Occipital lobe (tissue), 2 donors: ENCODE data around the gene LYAR. TPM values are rescaled to one million over a fixed set of nuclear protein-coding genes. Genes with fewer than 3 reads are reported as not detected.

Experiments used
- DNase-seq: peaks from one replicate; lab custom pipeline; 2025; lab: John Stamatoyannopoulos, UW
- total RNA-seq: library from RNA; depleted of rRNA; stranded (reverse); fragments of >200 nt; gene quantifications from one replicate; pipeline ENCODE4 v1.2.3, GENCODE V29; 2014

The LYAR gene, protein sequence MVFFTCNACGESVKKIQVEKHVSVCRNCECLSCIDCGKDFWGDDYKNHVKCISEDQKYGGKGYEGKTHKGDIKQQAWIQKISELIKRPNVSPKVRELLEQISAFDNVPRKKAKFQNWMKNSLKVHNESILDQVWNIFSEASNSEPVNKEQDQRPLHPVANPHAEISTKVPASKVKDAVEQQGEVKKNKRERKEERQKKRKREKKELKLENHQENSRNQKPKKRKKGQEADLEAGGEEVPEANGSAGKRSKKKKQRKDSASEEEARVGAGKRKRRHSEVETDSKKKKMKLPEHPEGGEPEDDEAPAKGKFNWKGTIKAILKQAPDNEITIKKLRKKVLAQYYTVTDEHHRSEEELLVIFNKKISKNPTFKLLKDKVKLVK
- 9.4 TPM for total RNA-seq

DNA sequence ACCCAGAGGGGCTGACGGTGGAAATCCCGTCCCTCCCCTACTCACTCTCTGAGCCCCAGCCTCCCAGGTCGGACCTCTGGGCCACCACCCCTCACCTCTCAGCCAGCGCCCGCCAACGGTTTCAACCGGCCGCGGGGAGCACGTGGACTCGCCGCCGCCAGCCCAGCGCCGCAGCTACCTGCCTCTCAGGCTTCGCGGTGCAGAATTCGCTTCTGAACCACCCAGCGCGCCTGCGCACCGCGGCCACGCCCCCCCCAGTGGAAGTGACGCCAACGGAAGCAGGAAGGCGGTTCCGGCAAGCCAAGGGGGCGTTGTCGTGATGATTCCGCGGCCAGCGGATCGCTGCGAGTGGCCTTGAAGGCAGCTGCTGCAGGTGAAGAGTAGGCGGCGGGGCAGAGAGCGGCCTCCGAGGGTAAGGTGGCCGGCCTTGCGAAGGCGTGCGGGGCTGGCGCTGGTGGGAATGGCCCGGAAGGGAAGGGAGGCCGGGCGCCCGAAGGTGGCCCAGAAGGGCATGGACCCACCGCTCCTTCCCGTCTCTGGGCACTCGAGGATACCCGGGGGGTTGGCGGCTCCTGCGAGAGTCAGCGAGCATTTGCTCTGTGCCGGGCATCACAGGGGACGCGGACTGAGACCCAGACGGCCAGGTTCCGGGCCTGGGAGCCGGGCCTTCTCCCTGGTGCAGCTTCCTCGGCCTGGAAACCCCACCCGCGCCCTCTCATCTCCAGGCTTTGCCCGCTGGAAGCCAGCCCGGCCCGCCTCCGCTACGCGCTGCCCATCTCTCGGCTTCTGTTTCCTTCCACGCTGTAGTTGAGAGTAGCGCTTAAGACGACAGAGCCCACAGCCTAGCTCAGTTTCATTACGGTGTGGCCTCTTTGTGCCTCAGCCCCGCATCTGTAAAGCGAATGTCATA lies at the start of gene LYAR, which contains the start of gene ZBTB49:
TSS of gene LYAR (minus strand) at position 214 of the 910 bp plus-strand sequence. CDS start 6,412 bp downstream, outside the sequence.
TSS of gene ZBTB49 (plus strand) at position 311 of the 910 bp plus-strand sequence. CDS start 9,695 bp downstream, outside the sequence.
- peak; percentile 91 for DNase-seq

DNA sequence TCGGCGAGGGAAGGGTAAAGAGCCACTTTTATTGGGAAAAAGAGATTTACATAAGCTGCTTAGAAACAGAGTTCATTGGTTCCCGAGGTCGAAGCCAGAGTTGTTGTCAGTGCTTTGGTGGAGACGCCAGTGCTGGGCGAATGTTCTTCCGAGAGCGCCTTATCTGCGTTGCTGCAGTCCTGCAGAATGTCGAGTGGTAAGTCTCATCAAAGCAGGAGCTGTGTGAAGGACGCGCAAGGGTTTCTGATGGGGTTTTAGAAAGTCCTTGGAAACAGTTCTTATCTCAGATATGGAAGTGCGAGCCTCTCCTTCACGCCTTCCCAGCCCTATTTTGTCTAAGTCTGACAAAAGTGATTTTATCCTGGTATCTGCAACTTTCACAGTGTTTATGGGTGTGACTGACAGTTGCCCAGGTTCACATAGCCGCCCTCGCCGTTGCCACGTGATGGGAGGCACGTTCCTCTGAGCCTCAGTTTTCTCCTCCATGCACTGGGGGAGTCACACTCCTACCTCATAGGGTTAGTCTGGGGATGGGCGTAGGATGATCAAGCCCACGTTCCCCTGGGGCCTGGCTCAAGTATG lies 49.6 kb upstream of the LYAR start:
- no peak for DNase-seq

DNA sequence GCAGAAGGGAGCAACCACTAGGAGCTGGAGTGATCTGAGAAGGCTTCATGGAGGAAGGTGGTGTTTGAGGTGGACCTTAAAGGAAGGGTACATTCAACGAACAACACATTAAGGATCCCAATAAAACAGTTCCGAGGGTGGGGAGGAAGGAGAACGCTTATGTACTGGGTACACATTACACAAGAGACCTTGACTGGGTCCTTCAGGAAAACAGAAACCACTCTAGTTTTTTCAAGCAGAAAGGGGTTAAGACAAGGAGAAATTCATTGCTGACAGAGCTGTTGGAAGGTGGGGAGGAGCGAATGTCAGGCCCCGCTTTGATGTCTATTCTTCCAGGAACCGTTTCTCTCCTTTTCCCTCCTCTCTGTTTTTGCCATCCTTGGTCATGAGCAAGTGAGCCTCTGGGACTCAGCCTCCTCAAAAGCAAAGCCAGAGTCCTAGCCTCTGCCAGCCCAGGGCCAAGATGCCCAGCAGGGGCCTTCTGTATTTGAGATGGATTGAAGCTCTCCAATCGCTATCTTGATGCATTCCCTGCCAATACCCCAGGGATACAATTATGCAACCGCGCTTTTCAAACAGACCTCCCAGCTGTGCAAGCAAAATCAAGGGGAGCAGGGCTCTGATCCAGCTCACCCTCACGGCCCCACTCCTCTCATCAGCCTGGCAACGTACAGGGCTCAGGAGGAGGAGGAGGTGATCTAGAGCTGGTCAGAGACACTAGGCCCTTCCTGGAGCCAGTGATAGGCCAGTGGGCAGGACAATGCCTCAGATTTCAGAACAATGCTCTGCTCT lies 48.5 kb upstream of the LYAR start:
- no peak for DNase-seq

DNA sequence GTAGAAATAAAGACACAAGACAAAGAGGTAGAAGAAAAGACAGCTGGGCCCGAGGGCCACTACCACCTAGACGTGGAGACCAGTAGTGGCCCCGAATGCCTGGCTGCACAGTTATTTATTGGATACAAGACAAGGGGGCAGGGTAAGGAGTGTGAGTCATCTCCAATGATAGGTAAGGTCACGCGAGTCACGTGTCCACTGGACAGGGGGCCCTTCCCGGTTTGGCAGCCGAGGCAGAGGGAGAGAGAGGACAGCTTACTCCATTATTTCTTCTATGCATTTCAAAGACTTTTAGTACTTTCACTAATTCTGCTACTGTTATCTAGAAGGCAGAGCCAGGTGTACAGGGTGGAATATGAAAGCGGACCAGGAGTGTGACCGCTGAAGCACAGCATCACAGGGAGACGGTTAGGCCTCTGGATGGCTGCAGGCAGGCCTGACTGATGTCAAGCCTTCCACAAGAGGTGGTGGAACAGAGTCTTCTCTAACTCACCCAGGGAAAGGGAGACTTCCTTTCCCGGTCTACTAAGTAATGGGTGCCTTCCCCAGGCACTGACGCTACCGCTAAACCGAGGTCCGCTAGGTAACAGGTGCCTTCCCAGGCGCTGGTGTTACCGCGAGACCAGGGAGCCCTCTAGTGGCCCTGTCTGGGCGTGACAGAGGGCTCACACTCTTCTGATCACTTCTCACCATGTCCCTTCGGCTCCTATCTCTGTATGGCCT lies 45.0 kb upstream of the LYAR start:
- DNase-seq = peak; percentile 28

DNA sequence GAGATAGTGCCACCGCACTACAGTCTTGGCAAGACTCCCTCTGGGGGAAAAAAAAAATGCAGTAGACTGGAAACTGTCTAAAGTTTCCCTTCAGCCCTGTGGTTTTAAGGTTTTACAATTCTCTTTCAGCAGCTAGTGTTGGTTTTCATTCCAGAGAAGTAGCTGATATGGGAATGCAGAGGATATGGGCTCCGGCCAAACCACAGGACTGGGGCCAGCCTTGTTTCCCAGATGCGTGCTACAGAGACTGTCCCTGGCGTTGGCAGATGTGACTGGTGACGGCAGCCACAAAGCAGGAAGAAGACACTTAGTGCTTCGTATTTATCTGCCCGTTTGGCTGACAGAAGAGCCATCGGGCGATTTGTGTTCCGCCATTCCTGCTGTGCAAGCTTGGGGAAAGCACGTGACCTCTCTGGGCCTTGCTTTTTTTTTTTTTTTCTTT lies 43.3 kb upstream of the LYAR start:
- DNase-seq = no peak

DNA sequence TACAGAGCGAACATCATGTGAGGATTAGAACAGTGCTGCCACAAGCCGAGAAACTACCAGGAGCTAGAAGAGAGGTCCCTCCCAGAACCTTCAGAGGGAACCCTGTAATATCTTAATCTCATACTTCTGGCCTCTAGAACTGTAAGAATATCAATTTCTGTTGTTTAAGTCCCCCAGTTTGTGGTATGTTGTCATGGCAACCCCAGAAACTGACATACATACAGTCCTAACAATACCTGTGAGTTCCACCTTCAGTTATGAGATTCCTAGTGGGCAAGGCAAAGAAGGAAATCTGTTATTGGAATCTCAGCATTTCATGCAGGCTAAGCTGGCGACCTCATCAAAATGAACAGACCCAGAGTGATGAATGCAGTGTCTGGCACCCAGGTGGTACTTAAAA lies 42.6 kb upstream of the LYAR start:
- DNase-seq = no peak

DNA sequence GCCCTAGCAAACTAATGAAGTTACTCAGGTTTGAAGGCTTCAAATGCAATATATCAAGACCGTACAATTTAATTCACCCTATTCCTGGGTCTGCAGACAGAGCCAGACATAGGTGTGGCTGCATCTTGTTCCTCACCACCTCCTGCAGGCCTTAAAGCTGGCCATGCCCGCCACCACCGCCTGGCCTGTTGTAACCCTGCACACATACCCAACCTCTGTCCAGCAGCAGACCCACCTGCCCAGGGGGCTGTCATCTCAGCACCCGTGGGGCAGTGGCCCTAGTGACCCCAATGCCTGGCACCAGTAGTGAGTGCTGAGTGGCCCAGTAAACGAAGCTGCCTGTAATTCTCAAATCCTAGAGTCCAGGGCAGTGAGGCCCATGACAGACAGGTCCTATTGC lies 40.8 kb upstream of the LYAR start:
- no peak for DNase-seq

DNA sequence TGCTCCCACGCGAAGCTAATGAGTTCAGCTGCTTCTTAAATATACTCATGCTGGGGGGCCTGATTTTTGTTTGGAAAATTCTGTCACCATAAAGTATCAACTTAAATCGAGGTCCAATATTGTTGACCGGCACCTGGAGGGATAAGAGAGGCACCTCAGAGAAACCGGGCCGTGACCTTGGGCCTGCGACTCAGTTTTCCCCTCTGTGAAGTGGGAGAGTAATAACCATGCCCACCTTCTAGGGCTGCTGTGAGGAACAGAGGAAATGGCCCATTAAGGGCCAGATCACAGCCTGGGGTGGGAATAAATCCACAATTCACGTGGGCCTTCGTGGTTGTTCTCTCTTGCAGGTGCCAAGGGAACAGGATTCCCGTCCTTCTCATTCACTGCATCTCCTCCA lies 39.5 kb upstream of the LYAR start:
- no peak for DNase-seq

DNA sequence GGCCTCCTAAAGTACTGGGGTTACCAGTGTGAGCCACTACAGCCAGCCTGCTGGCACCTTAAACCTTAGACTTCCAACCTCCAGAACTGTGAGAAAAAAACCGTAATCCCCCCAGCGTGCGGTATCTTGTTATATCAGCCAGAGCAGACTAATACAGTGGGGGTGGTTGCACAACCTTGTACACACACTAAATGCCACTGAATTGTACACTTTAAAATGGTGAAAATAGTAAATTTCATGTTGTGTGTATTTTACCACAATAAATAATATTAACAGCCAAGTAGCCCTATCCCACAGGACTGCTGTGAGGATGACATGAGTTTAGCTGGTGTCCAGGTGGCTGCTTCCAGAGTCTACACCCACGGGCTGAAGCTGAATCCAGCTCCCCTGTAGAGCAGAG lies 38.9 kb upstream of the LYAR start:
- no peak for DNase-seq

DNA sequence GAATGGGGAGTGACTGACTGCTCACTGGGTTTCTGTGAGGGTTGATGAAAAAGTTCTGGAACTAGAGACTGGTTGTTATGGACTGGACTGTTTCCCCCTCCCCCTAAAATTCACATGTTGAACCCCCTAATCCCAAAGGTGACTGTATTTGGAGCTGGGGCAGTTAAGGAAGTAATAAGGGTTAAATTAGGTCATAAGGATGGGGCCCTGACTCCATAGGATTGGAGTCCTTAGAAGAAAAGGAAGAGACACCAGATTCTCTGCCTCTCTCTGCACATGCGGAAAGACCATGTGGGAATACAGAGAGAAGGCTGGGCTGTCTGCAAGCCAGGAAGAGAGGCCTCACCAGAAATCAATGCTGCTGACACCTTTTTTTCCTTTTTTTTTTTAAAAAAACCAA lies 38.3 kb upstream of the LYAR start:
- no peak for DNase-seq

DNA sequence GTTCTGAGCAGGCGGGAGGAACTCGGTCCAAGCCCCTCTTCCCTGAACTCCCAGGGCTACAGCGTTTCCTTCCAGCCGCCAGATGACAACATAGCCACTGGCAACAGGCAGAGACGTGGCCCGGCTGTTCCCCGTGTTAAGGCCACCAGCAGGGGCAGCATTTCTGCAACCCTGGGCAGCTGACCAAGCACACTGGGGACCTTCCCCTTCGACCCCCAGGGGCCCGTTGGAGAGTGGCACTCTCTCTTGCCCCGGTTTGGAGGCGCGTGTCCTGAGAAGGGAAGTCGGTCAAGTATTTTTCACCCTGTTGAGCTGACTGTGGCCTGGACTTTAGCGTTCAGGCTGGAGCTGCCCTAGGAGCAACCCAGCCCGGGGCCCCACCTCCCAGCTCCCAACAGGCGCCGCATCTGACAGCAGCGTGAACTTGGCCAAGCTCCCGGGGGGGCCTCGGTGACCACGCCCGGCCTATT lies 37.7 kb upstream of the LYAR start:
- no peak for DNase-seq

DNA sequence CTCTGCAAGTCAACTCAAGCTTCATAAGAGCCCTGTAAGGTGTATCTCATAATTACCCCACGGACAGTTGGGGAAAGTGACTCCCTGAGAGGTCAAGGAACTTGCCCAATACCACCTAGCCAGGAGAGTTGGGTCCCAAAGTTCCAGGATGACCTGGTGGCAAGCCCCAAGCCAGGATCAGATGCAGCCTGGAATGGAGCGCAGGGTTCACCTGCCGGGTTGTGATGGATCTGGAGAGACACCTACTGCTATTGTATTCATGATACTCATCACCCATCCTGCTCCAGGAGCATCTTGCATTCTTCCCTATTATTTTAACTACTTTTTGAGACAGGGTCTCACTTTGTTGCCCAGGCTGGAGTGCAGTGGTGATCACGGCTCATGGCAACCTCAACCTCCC lies 36.2 kb upstream of the LYAR start:
- DNase-seq = no peak

DNA sequence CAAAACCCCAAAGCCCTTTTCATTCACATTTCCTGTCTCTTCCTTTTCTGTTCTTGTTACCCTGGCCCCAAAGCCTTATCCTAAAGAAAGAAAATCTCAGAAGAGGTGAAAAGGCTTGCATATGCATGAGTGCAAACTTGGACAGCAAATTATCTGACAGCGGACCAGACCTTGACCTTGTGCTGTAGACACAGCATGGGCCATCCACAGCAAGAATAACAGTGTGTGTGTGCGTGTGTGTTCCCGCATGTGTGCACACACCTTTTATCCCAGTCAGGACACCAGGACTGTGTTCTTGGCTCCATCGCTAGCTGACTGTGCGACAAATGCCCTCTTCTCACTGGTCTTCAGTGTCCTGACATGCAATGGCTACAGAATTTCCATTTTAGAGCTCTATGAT lies 35.4 kb upstream of the LYAR start:
- no peak for DNase-seq

DNA sequence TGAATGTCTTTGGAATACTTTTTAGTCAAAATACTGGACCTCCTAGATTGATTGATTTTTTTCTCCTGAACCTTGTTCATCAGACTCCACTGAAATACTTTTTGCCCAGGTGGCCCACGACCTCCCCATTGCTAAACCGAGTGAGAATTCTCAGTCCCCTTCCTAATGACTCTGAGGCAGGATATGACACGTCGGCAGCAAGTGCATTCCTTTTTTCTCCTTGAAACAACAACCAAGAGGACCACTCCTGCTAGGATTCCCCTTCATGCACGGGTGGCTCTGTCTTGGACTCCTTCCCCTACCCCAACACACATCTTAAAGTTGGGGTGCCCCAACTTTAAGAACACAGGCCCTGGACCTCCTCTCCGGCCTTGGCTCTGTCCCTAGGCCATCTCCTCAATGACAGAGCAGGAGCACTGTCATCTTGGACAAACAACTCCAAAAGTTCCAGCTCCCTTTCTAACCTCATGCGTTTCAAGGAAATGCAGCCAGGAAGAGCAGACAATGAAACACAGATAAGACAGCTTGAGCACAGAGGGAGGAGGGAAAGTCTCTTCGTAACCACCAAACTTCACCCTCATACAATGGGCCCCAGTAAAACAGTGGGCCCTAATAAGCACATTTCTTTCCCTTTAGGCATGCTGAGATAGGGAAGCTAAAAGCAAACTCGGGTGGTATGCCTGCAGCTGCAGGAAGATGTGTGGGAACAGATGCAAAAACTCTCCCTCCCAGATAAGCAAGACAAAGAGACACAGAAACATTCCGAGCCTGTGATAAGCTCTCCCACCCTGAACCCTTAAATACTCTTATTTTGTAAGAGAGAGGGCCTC lies 34.0 kb upstream of the LYAR start:
- no peak for DNase-seq

DNA sequence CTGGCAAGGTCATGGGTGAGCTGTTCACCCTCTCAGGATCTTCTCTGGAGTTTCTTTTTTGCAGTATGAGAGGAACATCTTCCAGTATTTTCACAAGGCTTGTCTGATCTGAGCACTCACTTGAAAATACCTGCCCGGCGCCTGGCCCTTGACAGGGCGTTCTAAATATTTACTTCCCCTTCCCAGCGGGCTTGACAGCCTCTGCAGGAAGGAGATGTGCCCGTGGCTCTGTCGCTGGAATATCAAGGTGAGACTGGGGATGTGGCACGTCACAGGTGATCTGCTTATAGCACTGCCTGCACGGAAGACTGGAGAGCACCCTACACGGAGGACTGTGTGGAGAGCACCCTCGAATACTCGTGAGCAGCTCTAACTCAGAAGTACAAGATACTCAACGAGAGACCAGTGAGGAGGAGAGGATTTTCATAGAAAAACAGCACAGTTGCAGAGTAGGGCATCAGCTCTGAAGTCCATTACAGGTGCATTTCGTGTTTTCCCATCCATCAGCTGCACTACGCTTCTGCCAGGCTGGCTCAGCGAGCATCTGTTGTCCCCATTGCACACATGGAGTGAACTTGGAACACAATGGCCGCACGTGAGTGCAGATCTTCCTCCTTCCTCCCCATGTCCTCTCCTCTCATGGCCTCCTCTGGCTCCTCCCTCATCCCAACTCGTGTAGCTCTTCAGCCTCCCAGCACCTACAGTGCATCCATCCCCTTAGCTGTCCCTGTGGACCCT lies 32.2 kb upstream of the LYAR start:
- DNase-seq = no peak

DNA sequence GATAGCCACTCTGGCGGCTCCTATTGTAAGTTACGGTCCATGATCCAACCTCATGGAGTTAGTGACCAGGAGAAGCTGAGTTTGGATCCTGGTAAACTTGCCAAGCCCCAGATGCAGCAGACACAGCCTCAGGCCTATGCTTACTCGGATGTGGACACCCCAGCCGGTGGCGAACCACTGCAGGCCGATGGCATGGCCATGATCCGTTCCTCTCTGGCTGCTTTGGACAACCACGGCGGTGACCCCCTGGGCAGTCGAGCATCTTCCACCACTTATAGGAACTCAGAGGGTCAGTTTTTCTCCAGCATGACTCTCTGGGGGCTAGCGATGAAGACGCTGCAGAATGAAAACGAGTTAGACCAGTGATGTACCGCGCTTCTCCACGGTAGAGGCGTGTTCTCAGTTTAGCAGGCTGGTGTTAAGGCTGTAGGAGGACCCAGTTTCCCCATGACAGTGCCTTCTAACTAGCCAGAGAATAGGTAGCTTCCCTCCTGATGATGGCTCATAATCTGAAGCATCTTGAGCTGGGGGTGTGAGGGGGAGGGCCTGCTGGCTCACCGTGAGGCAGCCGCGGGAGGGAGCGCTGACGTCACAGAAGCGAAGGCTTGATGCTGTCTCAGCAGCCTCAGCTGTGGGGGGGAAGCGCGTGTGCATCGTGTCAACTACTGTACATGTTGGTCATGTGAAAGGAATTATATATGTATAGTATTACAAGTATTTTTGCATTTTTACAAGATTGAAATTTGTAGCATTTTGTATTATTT lies 31.2 kb upstream of the LYAR start:
- peak; percentile 39 for DNase-seq

DNA sequence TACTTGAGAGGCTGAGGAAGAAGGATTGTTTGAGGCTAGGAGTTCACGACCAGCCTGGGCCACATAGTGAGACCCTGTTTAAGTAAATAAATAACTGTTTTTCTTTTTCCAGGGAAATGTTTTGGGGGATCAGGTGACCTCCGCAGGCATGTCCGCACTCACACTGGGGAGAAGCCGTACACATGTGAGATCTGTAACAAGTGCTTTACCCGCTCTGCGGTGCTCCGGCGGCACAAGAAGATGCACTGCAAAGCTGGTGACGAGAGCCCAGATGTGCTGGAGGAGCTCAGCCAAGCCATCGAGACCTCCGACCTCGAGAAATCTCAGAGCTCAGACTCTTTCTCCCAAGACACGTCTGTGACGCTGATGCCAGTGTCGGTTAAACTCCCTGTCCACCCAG lies 30.6 kb upstream of the LYAR start:
- no peak for DNase-seq
